Neural crest cell (in vitro differentiated cells): ENCODE measurements around the gene ATF6. TPM values are rescaled to one million over a fixed set of nuclear protein-coding genes. Genes with fewer than 3 reads are reported as not detected.

ENCODE experiments used
- DNase-seq: peaks from one replicate; pipeline ENCODE4 v3.0.0; 2021; ENCODE audit warnings: low read depth, mixed read lengths, low spot score
- H3K27ac Mint-ChIP-seq: one replicate; pipeline ENCODE4 v1.8.0; 2021; ENCODE audit warnings: mild to moderate bottlenecking, mixed read lengths; ENCODE audit not compliant: unreplicated experiment
- H3K27me3 Mint-ChIP-seq: 2 replicates; pipeline ENCODE4 v1.8.0; 2021; ENCODE audit warnings: low read depth, mild to moderate bottlenecking, mixed read lengths
- H3K36me3 Mint-ChIP-seq: 2 replicates; pipeline ENCODE4 v1.8.0; 2021; ENCODE audit warnings: low read depth, mild to moderate bottlenecking, mixed read lengths
- H3K4me1 Mint-ChIP-seq: 2 replicates; pipeline ENCODE4 v1.8.0; 2021; ENCODE audit warnings: mixed read lengths
- H3K4me3 Mint-ChIP-seq: one replicate; pipeline ENCODE4 v1.8.0; 2021; ENCODE audit warnings: mild to moderate bottlenecking, mixed read lengths
- H3K9me3 Mint-ChIP-seq: 2 replicates; pipeline ENCODE4 v1.8.0; 2021; ENCODE audit warnings: mixed read lengths
- CTCF ChIP-seq: fragments of 200-600 bp; sonication (generic); conservative IDR thresholded peaks from 2 replicates; pipeline ENCODE4 v1.5.0; 2021; ENCODE audit warnings: antibody characterized with exemption, mild to moderate bottlenecking
- total RNA-seq: library from RNA; stranded (reverse); gene quantifications from 2 replicates; pipeline ENCODE4 v1.2.1, GENCODE V29; 2021

The ATF6 gene
- total RNA-seq, 1 donor from 2014 or later: 17.8 TPM

GRCh38 chr1:161731981-161732718 lies 34.0 kb upstream of the ATF6 start:
- Mint-ChIP-seq H3K9me3 (no peaks in the 10 kb centered on the region), H3K4me3 (no peak overlapping the region), H3K36me3 (no peaks in the 10 kb centered on the region), H3K4me1 (no peaks in the 10 kb centered on the region), H3K27me3 (peaks cover 77% of the 10 kb centered on the region), H3K27ac (no peak overlapping the region)
- no peak for TF ChIP-seq CTCF
- no peak for DNase-seq

DNA sequence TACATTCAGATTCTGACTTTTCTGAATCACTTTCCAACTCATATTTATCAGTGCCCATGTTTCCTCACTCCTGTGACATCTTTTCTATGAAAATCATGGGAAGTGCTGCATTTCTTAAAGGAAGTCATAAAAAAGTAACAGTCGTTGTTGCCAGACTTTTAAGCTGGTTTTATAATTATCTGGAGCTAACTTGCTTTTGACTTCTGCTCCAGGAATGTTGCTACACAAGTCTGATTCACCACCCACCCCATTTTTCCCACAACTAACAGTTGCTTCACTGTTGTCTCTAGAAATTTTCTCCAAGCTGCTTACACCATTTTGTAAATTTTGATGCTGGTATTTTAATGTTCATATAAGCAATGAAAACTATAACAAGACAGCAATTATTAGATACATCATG lies 32.6 kb upstream of the ATF6 start:
- H3K4me3 Mint-ChIP-seq: no peak overlapping the region
- peaks cover 85% of the 10 kb centered on the region for H3K27me3 Mint-ChIP-seq
- no peaks in the 10 kb centered on the region for H3K9me3 Mint-ChIP-seq
- no peaks in the 10 kb centered on the region for H3K4me1 Mint-ChIP-seq
- no peak for TF ChIP-seq CTCF
- no peak for DNase-seq
- H3K27ac Mint-ChIP-seq: no peak overlapping the region
- no peaks in the 10 kb centered on the region for H3K36me3 Mint-ChIP-seq

- Mint-ChIP-seq H3K4me3 (no peak overlapping the region), H3K27me3 (peaks cover 86% of the 10 kb centered on the region), H3K4me1 (no peaks in the 10 kb centered on the region), H3K27ac (no peak overlapping the region), H3K9me3 (no peaks in the 10 kb centered on the region), H3K36me3 (no peaks in the 10 kb centered on the region)
- no peak for TF ChIP-seq CTCF
- DNase-seq: no peak
Observed at GRCh38 chr1:161735837-161736236, 30.3 kb upstream of the ATF6 start.

DNA sequence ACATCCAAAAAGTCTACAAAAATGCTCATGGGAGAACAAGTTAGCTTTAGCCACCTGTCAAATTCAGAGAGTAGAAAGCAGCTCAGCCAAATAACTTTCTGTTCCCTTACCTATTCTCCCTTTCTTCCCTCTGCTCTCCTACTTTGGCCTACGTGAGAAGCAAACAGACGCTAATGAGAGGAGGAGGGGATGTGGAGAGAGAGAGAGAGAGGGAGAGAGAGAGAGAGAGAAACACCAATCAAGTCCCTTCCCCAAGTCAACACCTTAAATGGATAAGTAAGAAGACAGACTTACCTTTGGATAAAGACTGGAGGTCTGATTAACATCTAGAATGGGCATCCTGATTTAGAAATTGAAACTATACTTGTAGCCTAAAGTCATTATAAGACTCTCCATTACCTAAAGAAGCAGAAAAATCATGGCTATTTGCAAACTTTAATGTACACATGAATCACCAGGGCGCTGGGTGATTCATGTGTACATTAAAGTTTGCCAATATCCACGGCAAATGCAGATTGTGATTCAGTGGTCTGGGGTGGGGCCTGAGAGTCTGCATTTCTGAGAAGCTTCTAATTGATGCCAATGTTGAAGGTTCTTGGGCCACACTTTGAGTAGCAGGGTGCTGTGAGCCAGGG lies 29.7 kb upstream of the ATF6 start:
- no peak for TF ChIP-seq CTCF
- Mint-ChIP-seq H3K27me3 (peaks cover 83% of the 10 kb centered on the region), H3K4me1 (no peaks in the 10 kb centered on the region), H3K36me3 (no peaks in the 10 kb centered on the region), H3K9me3 (no peaks in the 10 kb centered on the region), H3K27ac (no peak overlapping the region), H3K4me3 (no peak overlapping the region)
- no peak for DNase-seq

DNA sequence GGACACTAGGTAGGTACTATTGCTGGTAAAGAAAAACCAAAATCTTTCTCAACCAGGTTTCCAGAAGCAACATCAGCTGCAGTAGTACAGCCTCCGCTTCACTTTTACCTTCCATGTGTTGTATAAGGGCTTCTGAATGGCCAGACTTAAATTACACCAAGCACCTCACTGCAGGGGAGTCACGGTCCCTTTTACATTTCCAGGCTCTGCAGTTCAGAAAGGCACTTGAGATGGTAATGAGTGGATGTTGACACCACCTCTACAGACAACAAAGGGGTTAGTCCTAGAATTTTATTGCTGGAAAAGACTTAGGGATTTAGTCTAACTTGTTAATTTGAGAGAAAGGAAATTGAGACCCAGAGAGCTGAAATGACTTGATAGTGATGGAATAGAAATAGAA lies 28.5 kb upstream of the ATF6 start:
- no peak for TF ChIP-seq CTCF
- Mint-ChIP-seq H3K4me3 (no peak overlapping the region), H3K27ac (no peak overlapping the region), H3K36me3 (no peaks in the 10 kb centered on the region), H3K4me1 (no peaks in the 10 kb centered on the region), H3K27me3 (peaks cover 77% of the 10 kb centered on the region), H3K9me3 (no peaks in the 10 kb centered on the region)
- DNase-seq: no peak
